Upper lobe of left lung (tissue), 6 donors: ENCODE results near the gene NLGN2. TPM values are rescaled to one million over a fixed set of nuclear protein-coding genes. Genes with fewer than 3 reads are reported as not detected.

Experiments used
- ATAC-seq, 2 donors: fragments of 200-7000 bp; cut with Tn5 transposase; one replicate each; pipeline ENCODE4 v1.9.1; 2022; ENCODE audit warnings: mild to moderate bottlenecking in 2 of 2, moderate library complexity in 2 of 2; ENCODE audit not compliant: low FRiP score in 2 of 2
- DNase-seq, 2 donors: peaks; one replicate each; pipeline ENCODE4 v3.0.0-alpha.2; 2019 to 2020
- H3K27ac ChIP-seq, 4 donors: fragments of 200-600 bp; sonication (generic); one replicate each; pipeline ENCODE4 v1.5.1; 2016 to 2019
- H3K27me3 ChIP-seq, 4 donors: fragments of 200-600 bp; sonication (generic); one replicate each; pipeline ENCODE4 v1.5.1; 2017 to 2019
- H3K36me3 ChIP-seq, 4 donors: fragments of 200-600 bp; sonication (generic); one replicate each; pipeline ENCODE4 v1.5.1; 2016 to 2019
- H3K4me1 ChIP-seq, 4 donors: fragments of 200-600 bp; sonication (generic); one replicate each; pipeline ENCODE4 v1.5.1; 2018 to 2019
- H3K4me3 ChIP-seq, 4 donors: fragments of 200-600 bp; sonication (generic); one replicate each; pipeline ENCODE4 v1.5.1; 2017 to 2019; ENCODE audit warnings: mild to moderate bottlenecking in 2 of 4, moderate library complexity in 1 of 4
- H3K9me3 ChIP-seq, 4 donors: fragments of 200-600 bp; sonication (generic); one replicate each; pipeline ENCODE4 v1.5.1; 2018 to 2019
- EP300 ChIP-seq, 4 donors: sonication (generic); formaldehyde crosslinking; IDR thresholded peaks; one replicate each; pipeline ENCODE4 v1.5.1; 2017; ENCODE audit warnings: antibody characterized with exemption in 4 of 4, control low read depth in 2 of 4
- POLR2A ChIP-seq, 4 donors: fragments of 450-650 bp; IDR thresholded peaks; one replicate each; pipeline ENCODE4 v1.5.1; 2016 to 2017; ENCODE audit warnings: antibody characterized with exemption in 4 of 4, mild to moderate bottlenecking in 2 of 4
- POLR2AphosphoS5 ChIP-seq, 2 donors: sonication (generic); formaldehyde crosslinking; IDR thresholded peaks; one replicate each; pipeline ENCODE4 v1.5.1; 2017; ENCODE audit warnings: antibody characterized with exemption in 2 of 2
- WGBS, 2 donors: methylation state at CpG; one replicate each; pipeline ENCODE4 v1.1.5; 2017 to 2018; 5-methylcytosine and 5-hydroxymethylcytosine counted together
- total RNA-seq, 6 donors: library from RNA; depleted of rRNA in 4 of 6; stranded (reverse); fragments of >200 nt in 4 of 6; gene quantifications; one replicate each; pipeline versions ENCODE4 v1.1.0 to v1.2.1, GENCODE V29; 2016 to 2021
- TF ChIP-seq, protein P1 (sequence below), 6 experiments: fragments of 450-650 bp in 4 of 6; fragments of 200-600 bp in 2 of 6; sonication (generic) in 2 of 6; IDR thresholded peaks; one replicate each; pipeline ENCODE4 v1.5.1; 2016 to 2019; ENCODE audit warnings: antibody characterized with exemption in 6 of 6
- donor health status: DM: no; HTN: no; CAD: no; lungs with moderate emphysema.
- donor health status: DM: no; HTN: yes; CAD: no; lungs with severe emphysema.

Gene NLGN2
- total RNA-seq, 6 donors from 2014 or later = 3.8 to 16.8 (median 8.9) TPM

GRCh38 chr17:7411427-7411750, 3.7 kb downstream of the NLGN2 start:
- 95 to 98% methylated on average over 6 to 8 of the region's 8 CpGs for WGBS, 2 donors
- Histone ChIP-seq H3K27me3 (no peaks in the 10 kb centered on the region), H3K9me3 (no peaks in the 10 kb centered on the region), H3K4me1 (no peaks in the 10 kb centered on the region), H3K36me3 (peaks cover 0 to 8% (median 3%) of the 10 kb centered on the region in 4 donors), H3K27ac (no peak overlapping the region), H3K4me3 (no peak overlapping the region)
- no peak for DNase-seq
- TF ChIP-seq EP300 (IDR thresholded peaks at IDR 0.05) (no peak), POLR2AphosphoS5 (IDR thresholded peaks at IDR 0.05) (no peak), POLR2A (IDR thresholded peaks at IDR 0.05) (no peak)
- TF ChIP-seq, protein P1, sequence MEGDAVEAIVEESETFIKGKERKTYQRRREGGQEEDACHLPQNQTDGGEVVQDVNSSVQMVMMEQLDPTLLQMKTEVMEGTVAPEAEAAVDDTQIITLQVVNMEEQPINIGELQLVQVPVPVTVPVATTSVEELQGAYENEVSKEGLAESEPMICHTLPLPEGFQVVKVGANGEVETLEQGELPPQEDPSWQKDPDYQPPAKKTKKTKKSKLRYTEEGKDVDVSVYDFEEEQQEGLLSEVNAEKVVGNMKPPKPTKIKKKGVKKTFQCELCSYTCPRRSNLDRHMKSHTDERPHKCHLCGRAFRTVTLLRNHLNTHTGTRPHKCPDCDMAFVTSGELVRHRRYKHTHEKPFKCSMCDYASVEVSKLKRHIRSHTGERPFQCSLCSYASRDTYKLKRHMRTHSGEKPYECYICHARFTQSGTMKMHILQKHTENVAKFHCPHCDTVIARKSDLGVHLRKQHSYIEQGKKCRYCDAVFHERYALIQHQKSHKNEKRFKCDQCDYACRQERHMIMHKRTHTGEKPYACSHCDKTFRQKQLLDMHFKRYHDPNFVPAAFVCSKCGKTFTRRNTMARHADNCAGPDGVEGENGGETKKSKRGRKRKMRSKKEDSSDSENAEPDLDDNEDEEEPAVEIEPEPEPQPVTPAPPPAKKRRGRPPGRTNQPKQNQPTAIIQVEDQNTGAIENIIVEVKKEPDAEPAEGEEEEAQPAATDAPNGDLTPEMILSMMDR (IDR thresholded peaks at IDR 0.05) = no peak
- no peak for ATAC-seq

DNA sequence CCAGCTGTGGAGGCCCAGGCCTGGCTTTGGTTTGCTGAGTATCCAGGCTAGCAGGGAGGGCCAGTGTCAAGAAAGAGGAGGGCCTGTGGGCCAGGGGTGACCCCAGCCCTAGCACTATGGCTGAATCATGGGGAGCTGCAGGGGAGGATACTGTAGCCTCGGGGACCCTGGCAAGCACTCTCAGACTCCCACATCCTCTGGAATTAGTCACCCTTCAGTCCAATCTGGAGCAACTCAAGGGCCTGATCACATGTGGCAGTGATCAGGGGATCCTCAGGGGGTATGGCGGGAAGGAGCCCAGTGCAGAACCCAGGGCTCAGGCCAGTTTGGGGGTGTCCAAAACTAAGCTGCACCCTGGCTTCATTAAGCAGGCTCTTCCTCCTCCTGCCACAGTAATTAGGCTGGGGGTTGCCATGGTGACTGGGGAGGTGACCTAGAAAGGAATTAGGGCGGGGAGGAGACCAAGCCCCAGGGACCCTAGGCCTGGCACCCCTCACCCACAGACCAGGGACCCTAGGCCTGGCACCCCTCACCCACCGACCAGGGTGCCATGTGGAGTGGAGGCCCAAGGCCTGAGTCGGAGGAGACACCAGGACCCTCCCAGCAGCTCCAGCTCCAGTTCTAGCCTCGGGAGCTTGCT, 5.8 kb downstream of the NLGN2 start:
- no peak overlapping the region for H3K4me3 ChIP-seq
- peaks cover 0 to 14% (median 6%) of the 10 kb centered on the region in 4 donors for H3K36me3 ChIP-seq
- WGBS, 2 donors = 87 to 90% methylated on average over 6 of the region's 6 CpGs
- TF ChIP-seq, protein P1 (IDR thresholded peaks at IDR 0.05) = no peak
- H3K27ac ChIP-seq = no peak overlapping the region
- H3K4me1 ChIP-seq = no peaks in the 10 kb centered on the region
- no peak for DNase-seq
- H3K27me3 ChIP-seq = no peaks in the 10 kb centered on the region
- no peaks in the 10 kb centered on the region for H3K9me3 ChIP-seq
- no peak for ATAC-seq

DNA sequence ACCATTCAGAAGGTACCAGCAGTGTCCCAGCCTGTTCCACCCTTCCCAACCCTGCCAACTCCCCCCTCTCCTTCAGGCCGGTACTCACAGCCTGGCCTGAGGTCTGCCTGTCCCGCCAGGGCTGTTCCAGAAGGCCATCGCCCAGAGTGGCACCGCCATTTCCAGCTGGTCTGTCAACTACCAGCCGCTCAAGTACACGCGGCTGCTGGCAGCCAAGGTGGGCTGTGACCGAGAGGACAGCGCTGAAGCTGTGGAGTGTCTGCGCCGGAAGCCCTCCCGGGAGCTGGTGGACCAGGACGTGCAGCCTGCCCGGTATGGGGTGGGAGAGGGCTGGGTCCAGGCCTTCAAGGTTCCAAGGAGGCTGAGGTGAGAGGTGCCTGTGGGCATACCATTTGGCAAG, 7.2 kb downstream of the NLGN2 start:
- Histone ChIP-seq H3K27ac (no peak overlapping the region), H3K4me1 (no peaks in the 10 kb centered on the region), H3K27me3 (no peaks in the 10 kb centered on the region), H3K36me3 (peaks cover 0 to 11% (median 3%) of the 10 kb centered on the region in 4 donors), H3K4me3 (no peak overlapping the region), H3K9me3 (no peaks in the 10 kb centered on the region)
- WGBS, 2 donors = 86 to 87% methylated on average over 5 to 14 of the region's 14 CpGs
- TF ChIP-seq POLR2AphosphoS5 (IDR thresholded peaks at IDR 0.05) (no peak), EP300 (IDR thresholded peaks at IDR 0.05) (no peak), POLR2A (IDR thresholded peaks at IDR 0.05) (no peak)
- TF ChIP-seq, protein P1 (IDR thresholded peaks at IDR 0.05) = no peak
- DNase-seq (peak in 1 of 2 donors; percentile 69), ATAC-seq (no peak)

- ATAC-seq (no peak), DNase-seq (peak in 1 of 2 donors; percentile 81)
- Histone ChIP-seq H3K36me3 (peaks cover 0 to 11% (median 3%) of the 10 kb centered on the region in 4 donors), H3K27ac (no peak overlapping the region), H3K4me1 (no peaks in the 10 kb centered on the region), H3K9me3 (no peaks in the 10 kb centered on the region), H3K27me3 (no peaks in the 10 kb centered on the region), H3K4me3 (no peak overlapping the region)
- TF ChIP-seq, protein P1 (IDR thresholded peaks at IDR 0.05) = no peak
- no peak for TF ChIP-seq POLR2AphosphoS5 (IDR thresholded peaks at IDR 0.05)
- TF ChIP-seq EP300 (IDR thresholded peaks at IDR 0.05) = no peak
- 88 to 90% methylated on average over 21 to 23 of the region's 23 CpGs for WGBS, 2 donors
Observed at GRCh38 chr17:7415784-7416183, 8.1 kb downstream of the NLGN2 start.

GRCh38 chr17:7416323-7416722, 8.7 kb downstream of the NLGN2 start:
- H3K9me3 ChIP-seq = no peaks in the 10 kb centered on the region
- peaks cover 0 to 11% (median 3%) of the 10 kb centered on the region in 4 donors for H3K36me3 ChIP-seq
- WGBS, 2 donors = 79 to 84% methylated on average over 6 of the region's 6 CpGs
- no peaks in the 10 kb centered on the region for H3K4me1 ChIP-seq
- H3K4me3 ChIP-seq = no peak overlapping the region
- no peak overlapping the region for H3K27ac ChIP-seq
- DNase-seq (no peak), ATAC-seq (no peak)
- TF ChIP-seq POLR2A (IDR thresholded peaks at IDR 0.05) (no peak), POLR2AphosphoS5 (IDR thresholded peaks at IDR 0.05) (no peak), EP300 (IDR thresholded peaks at IDR 0.05) (no peak)
- TF ChIP-seq, protein P1 (IDR thresholded peaks at IDR 0.05) = no peak
- H3K27me3 ChIP-seq = no peaks in the 10 kb centered on the region
